SK-N-MC (cell line): Measurements from ENCODE around the gene OR2T10.
"Not testable (repeated sequence)": the region's sequence is repeated elsewhere in the genome, so short reads cannot be mapped to it uniquely, and the experiment has no call there.

ENCODE experiments used
- DNase-seq: peaks from one replicate; pipeline ENCODE4 v3.0.0-alpha.2; 2011; ENCODE audit warnings: low read depth, low spot score
- H3K27ac ChIP-seq: fragments of 200-600 bp; sonication (generic); 2 replicates; pipeline ENCODE4 v1.5.1; 2016; ENCODE audit warnings: mixed run types
- H3K36me3 ChIP-seq: fragments of 200-600 bp; sonication (generic); 2 replicates; pipeline ENCODE4 v1.6.1; 2017; ENCODE audit warnings: antibody characterized with exemption, low read length, mixed read lengths; ENCODE audit not compliant: insufficient read depth
- H3K4me3 ChIP-seq: fragments of 200-600 bp; sonication (generic); 2 replicates; pipeline ENCODE4 v1.5.1; 2016
- H3K9ac ChIP-seq: fragments of 200-600 bp; sonication (generic); 2 replicates; pipeline ENCODE4 v1.8.0; 2017; ENCODE audit warnings: mixed run types, mixed read lengths; ENCODE audit not compliant: insufficient read length
- H3K9me3 ChIP-seq: fragments of 200-600 bp; sonication (generic); 2 replicates; pipeline ENCODE4 v1.6.1; 2017; ENCODE audit warnings: low read depth, mild to moderate bottlenecking, antibody characterized with exemption, low read length, moderate library complexity, mixed read lengths

Gene OR2T10

GRCh38 chr1:248569049-248569448 is 28.5 kb downstream of the OR2T10 start:
- not testable (repeated sequence) for H3K4me3 ChIP-seq, H3K9ac ChIP-seq, H3K27ac ChIP-seq, H3K9me3 ChIP-seq, DNase-seq, H3K36me3 ChIP-seq

GRCh38 chr1:248565530-248566373 is 31.7 kb downstream of the OR2T10 start:
- not testable (repeated sequence) for H3K27ac ChIP-seq, H3K36me3 ChIP-seq, DNase-seq, H3K9ac ChIP-seq, H3K4me3 ChIP-seq, H3K9me3 ChIP-seq

- DNase-seq, H3K36me3 ChIP-seq, H3K9me3 ChIP-seq, H3K4me3 ChIP-seq, H3K27ac ChIP-seq, H3K9ac ChIP-seq: not testable (repeated sequence)
Measured at GRCh38 chr1:248562672-248563071, 34.8 kb downstream of the OR2T10 start, which contains the start of gene OR2T29. OR2T29 (minus strand) TSS chr1:248562772; CDS start chr1:248559491, 3,281 bp downstream.

DNA sequence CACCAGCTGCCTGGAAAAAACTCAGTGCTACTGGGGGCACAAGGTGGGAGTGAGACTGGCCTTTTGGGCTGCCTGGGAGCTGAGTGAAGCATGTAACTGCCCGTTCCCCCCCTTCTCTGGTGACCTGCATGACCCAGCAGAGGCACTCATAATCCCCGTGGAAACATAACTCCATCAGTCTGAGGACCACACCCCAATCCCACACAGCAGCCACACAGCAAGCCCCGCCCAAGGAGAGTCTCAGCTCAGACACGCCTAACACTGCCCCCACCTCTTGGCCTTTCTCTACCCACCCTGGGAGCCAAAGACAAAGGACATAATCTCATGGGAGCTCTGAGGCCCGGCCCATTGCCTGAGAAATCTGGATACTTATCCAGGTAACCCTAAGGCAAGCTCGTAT is 46.5 kb downstream of the OR2T10 start:
- not testable (repeated sequence) for DNase-seq, H3K36me3 ChIP-seq, H3K27ac ChIP-seq, H3K4me3 ChIP-seq, H3K9ac ChIP-seq, H3K9me3 ChIP-seq

- DNase-seq, H3K9me3 ChIP-seq, H3K9ac ChIP-seq, H3K36me3 ChIP-seq, H3K4me3 ChIP-seq, H3K27ac ChIP-seq: not testable (repeated sequence)
Measured at GRCh38 chr1:248547383-248547782, 50.1 kb downstream of the OR2T10 start.
